Activated naive CD8-positive, alpha-beta T cell treated with anti-CD3 and anti-CD28 coated beads, Interleukin-2, amount 50 U/mL, for 24 hours (primary cell): ENCODE measurements around the gene RCE1.

ENCODE experiments used
- ATAC-seq: fragments of 150-1000 bp; cut with Tn5 transposase; one replicate; pipeline ENCODE4 v1.10.0; 2021
- DNase-seq: peaks from one replicate; pipeline ENCODE4 v3.0.0; 2021
- H3K27ac Mint-ChIP-seq: one replicate; pipeline ENCODE4 v1.8.0; 2021; ENCODE audit warnings: mild to moderate bottlenecking, mixed read lengths
- H3K27me3 Mint-ChIP-seq: one replicate; pipeline ENCODE4 v1.8.0; 2021; ENCODE audit warnings: mixed read lengths
- H3K36me3 Mint-ChIP-seq: one replicate; pipeline ENCODE4 v1.8.0; 2021; ENCODE audit warnings: low read depth, mixed read lengths
- H3K4me1 Mint-ChIP-seq: one replicate; pipeline ENCODE4 v1.8.0; 2021; ENCODE audit warnings: mixed read lengths
- H3K4me3 Mint-ChIP-seq: one replicate; pipeline ENCODE4 v1.8.0; 2021; ENCODE audit warnings: mild to moderate bottlenecking, moderate library complexity, mixed read lengths
- H3K9me3 Mint-ChIP-seq: one replicate; pipeline ENCODE4 v1.8.0; 2021; ENCODE audit warnings: mixed read lengths

RCE1 gene

DNA sequence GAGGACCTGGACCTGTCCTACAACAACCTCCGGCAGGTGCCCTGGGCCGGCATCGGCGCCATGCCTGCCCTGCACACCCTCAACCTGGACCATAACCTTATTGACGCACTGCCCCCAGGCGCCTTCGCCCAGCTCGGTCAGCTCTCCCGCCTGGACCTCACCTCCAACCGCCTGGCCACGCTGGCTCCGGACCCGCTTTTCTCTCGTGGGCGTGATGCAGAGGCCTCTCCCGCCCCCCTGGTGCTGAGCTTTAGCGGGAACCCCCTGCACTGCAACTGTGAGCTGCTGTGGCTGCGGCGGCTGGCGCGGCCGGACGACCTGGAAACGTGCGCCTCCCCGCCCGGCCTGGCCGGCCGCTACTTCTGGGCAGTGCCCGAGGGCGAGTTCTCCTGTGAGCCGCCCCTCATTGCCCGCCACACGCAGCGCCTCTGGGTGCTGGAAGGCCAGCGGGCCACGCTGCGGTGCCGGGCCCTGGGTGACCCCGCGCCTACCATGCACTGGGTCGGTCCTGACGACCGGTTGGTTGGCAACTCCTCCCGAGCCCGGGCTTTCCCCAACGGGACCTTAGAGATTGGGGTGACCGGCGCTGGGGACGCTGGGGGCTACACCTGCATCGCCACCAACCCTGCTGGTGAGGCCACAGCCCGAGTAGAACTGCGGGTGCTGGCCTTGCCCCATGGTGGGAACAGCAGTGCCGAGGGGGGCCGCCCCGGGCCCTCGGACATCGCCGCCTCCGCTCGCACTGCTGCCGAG, 15.1 kb downstream of the RCE1 start:
- H3K4me1 Mint-ChIP-seq, result peaks cover 8% of the 10 kb centered on the region
- no peaks in the 10 kb centered on the region for H3K27me3 Mint-ChIP-seq
- no peak overlapping the region for H3K27ac Mint-ChIP-seq
- no peaks in the 10 kb centered on the region for H3K9me3 Mint-ChIP-seq
- no peak for ATAC-seq
- no peak for DNase-seq
- H3K4me3 Mint-ChIP-seq, result peak overlapping the region; percentile 82
- H3K36me3 Mint-ChIP-seq, result peaks cover 2% of the 10 kb centered on the region

GRCh38 chr11:66858939-66859685, 15.9 kb downstream of the RCE1 start:
- Mint-ChIP-seq H3K27me3 (no peaks in the 10 kb centered on the region), H3K9me3 (no peaks in the 10 kb centered on the region), H3K4me3 (no peak overlapping the region), H3K4me1 (peaks cover 8% of the 10 kb centered on the region), H3K27ac (no peak overlapping the region), H3K36me3 (peaks cover 2% of the 10 kb centered on the region)
- ATAC-seq (no peak), DNase-seq (no peak)

DNA sequence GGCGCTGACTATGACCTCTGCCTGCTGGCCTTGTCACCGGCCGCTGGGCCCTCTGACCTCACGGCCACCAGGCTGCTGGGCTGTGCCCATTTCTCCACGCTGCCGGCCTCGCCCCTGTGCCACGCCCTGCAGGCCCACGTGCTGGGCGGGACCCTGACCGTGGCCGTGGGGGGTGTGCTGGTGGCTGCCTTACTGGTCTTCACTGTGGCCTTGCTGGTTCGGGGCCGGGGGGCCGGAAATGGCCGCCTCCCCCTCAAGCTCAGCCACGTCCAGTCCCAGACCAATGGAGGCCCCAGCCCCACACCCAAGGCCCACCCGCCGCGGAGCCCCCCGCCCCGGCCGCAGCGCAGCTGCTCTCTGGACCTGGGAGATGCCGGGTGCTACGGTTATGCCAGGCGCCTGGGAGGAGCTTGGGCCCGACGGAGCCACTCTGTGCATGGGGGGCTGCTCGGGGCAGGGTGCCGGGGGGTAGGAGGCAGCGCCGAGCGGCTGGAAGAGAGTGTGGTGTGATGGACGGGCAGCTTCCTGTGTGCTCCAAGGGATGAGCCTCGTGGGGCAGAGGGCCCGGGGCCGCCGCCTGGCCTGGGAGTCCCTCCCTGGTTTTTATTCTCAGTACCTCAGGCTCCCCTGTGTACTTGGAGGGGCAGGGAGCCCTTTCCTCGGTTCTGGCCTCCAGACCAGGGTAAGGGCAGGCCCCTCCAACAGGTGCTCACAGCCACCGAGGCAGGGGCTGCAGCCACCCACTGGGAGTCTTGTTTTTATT, 16.6 kb downstream of the RCE1 start:
- H3K4me3 Mint-ChIP-seq, result no peak overlapping the region
- ATAC-seq (no peak), DNase-seq (no peak)
- H3K4me1 Mint-ChIP-seq, result peaks cover 8% of the 10 kb centered on the region
- no peak overlapping the region for H3K27ac Mint-ChIP-seq
- no peaks in the 10 kb centered on the region for H3K27me3 Mint-ChIP-seq
- H3K36me3 Mint-ChIP-seq, result peaks cover 2% of the 10 kb centered on the region
- no peaks in the 10 kb centered on the region for H3K9me3 Mint-ChIP-seq

DNA sequence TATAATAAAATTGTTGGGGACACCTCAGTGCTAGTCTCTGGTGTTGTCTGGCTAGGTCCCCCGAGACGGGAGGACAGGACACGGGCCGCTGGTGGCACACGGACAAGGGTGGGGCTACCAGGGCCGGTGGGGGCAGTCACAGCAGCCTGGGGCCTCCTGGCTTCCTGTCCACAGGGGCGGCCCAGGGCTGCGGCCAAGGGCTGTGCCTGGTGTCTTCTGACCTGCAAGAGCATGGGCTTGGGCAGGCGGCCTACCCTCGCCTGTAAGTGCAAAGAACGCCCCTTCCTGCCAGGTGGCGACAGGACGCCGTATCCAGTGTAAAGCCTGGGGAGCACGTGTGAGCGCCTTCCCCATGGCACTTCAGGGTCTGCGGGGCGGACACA, 17.2 kb downstream of the RCE1 start:
- Mint-ChIP-seq H3K27me3 (no peaks in the 10 kb centered on the region), H3K27ac (no peak overlapping the region), H3K4me1 (peaks cover 4% of the 10 kb centered on the region), H3K36me3 (peaks cover 2% of the 10 kb centered on the region), H3K9me3 (no peaks in the 10 kb centered on the region), H3K4me3 (no peak overlapping the region)
- ATAC-seq, result no peak
- no peak for DNase-seq

DNA sequence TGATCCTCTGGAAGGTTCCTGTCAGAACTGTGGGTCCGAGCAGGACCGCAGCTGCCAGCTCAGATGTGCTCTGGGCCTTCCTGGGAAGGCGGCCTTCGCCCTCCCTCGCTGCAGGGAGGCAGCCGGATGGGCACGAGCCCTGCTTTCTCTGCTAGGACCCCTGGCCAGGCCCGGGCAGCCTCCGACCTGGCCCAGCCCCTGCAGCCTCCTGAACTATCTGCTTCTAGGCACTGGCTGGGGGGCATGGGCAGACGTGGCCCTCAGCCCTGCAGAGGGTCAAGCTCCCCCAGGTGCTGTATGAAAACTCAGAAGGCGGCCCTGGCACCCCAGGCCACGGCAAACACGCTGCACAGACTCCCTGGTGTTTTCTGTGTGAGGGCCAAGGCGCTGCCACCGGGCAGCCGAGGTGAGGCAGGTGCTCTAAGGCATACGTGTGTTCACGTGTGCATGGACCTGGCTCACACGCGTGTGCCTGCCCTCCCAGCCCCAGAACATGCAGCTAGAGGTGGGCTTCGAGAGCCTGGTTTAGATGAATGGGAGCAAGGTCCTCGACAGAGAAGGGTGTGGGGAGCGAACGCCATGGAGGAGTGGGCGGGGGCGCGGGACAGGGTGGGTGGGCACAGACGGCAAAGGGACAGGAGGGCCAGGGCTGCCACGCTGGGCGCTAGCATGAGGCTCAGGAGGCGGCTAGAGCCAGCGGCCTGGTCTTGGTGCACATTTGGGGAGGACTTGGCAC, 18.0 kb downstream of the RCE1 start:
- Mint-ChIP-seq H3K4me1 (no peaks in the 10 kb centered on the region), H3K9me3 (no peaks in the 10 kb centered on the region), H3K27ac (no peak overlapping the region), H3K4me3 (no peak overlapping the region), H3K36me3 (peaks cover 2% of the 10 kb centered on the region), H3K27me3 (no peaks in the 10 kb centered on the region)
- ATAC-seq (no peak), DNase-seq (no peak)

DNA sequence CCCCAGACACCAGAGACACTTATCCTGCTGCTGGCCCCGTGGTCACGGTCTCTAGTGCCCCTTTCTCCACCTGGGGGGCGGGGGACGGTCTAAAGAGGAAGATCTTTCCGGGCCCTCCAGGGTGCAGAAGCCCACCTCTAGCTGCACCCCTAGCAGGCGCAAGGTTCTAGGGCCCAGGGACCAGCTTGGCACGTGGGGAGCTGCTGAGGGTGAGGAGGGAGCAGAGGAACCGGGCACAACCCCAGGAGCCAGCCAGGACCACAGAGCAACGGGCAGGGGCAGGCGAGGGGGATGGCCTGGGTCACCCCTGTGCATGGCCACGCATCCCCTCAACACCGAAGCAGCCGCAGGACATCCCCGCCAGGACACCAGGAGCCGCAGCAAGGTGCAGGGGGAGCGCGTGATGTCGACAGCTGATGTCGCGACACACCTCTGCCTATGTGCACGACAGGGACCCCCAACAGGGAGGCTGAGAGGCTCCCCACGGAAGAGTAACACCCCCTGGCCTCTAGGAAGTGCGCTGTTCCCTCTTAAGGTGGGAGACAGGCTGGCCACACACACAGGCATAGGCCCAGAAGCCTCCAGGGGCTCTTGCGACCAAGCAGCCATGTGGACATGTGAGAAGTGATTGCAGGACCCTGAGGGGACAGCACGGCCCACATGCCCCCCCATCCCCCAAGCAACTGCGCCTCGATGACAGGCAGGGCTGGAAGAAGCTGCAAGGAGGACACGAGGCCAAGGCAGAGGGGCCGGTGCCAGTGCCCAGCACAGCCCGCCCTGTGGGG, 18.7 kb downstream of the RCE1 start:
- DNase-seq (no peak), ATAC-seq (no peak)
- no peak overlapping the region for H3K4me3 Mint-ChIP-seq
- no peaks in the 10 kb centered on the region for H3K9me3 Mint-ChIP-seq
- no peaks in the 10 kb centered on the region for H3K27me3 Mint-ChIP-seq
- H3K27ac Mint-ChIP-seq, result no peak overlapping the region
- peaks cover 2% of the 10 kb centered on the region for H3K36me3 Mint-ChIP-seq
- no peaks in the 10 kb centered on the region for H3K4me1 Mint-ChIP-seq

DNA sequence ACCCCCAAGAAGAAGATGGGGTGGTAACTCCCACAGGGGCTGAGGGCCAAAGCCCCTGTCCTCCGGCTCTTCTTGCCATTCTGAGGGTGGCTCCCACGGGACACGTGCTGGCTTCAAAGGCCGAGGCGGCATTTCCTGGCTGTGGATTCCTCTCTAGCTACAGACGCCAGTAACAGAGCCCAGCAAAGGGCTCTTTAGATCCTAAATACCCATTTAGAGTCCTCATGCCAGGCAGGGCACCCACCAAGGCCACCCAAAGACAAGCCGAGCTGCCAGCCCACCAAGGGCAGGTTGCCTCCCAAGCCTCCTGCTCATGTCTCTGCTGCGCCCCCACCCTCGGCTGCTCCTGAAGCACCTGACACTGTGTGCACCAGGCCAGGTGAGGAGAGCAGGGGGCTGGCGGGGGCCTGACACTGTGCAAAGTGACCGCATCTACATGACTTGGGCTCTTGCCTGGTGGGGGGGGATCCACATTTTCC, 19.4 kb downstream of the RCE1 start:
- Mint-ChIP-seq H3K27me3 (no peaks in the 10 kb centered on the region), H3K9me3 (no peaks in the 10 kb centered on the region), H3K36me3 (peaks cover 2% of the 10 kb centered on the region), H3K27ac (no peak overlapping the region), H3K4me3 (no peak overlapping the region), H3K4me1 (no peaks in the 10 kb centered on the region)
- DNase-seq, result no peak
- no peak for ATAC-seq

DNA sequence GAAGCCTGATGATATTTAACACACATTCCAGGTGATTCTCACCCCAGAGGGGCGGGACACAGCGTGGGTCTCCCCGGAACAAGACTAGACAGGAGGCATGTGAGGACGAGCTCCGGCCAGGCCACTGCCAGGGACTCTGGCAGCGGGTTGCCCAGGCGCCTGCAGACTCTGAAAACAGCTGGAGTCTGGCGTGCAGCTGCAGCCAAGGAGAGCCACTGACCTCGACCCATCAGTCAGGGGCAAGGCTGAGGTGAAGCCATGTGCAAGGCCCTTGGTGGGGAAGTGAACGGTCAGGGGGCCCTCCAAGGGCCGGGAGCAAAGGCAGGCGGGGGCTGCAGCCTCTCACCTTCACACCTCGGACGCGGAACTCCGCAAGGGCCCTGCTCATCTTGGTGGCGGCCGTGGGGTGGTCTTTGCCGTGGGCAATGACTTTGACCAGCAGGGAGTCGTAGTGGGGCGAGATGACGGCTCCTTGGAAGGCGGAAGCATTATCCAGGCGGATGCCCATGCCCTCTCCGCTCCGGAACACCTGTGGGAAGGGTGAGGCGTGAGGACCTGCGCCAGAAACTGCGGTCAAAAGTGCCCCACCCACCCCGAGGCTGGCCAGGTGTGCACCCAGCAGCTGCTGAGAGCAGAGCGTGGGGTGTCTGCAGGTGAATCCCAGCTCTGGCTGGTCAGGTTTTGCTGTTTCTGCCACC, 20.3 kb downstream of the RCE1 start:
- Mint-ChIP-seq H3K36me3 (no peaks in the 10 kb centered on the region), H3K27ac (no peak overlapping the region), H3K27me3 (no peaks in the 10 kb centered on the region)

DNA sequence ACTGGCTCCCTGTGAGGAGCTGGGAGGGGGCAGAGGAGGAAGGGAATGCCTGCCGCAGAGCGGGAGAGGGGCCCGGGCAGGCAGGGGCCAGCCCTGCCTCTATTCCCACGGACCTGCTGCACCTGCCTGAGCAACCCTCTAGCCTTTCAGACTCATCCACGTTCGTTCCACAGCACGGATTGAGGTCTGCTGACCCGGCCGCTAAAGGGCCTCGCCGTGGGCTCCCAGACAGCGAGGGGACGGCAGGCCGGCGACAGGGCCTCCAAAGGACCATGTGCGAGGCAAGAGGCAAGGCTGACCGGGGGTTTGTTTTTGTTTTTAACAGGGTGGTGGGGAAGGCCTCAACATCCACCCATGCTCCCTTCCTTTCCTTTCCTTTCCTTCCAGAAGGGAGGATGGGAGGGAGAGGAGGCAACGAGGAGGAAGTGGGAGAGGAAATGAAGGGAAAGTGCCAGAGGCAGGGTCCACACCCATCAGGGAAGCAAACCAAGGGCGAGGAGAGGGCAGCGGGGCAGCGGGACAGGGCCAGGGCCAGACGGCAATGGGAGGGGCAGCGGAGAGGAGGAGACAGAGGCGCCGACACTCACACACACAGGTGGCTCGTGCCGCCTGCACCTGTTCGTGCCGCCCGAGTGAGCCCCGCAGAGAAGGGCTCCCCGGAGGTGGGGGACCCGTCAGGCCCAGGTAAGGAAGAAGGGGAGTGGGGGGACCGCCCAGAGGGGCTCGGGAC, 21.1 kb downstream of the RCE1 start:
- no peak overlapping the region for H3K27ac Mint-ChIP-seq
- H3K36me3 Mint-ChIP-seq, result no peaks in the 10 kb centered on the region
- ATAC-seq (no peak), DNase-seq (no peak)
- H3K4me1 Mint-ChIP-seq, result peaks cover 4% of the 10 kb centered on the region
- no peak overlapping the region for H3K4me3 Mint-ChIP-seq
- H3K9me3 Mint-ChIP-seq, result no peaks in the 10 kb centered on the region
- H3K27me3 Mint-ChIP-seq, result no peaks in the 10 kb centered on the region

More for the DNA sequence above, 20.3 kb downstream of the RCE1 start:
- no peaks in the 10 kb centered on the region for H3K9me3 Mint-ChIP-seq
- no peak for ATAC-seq
- DNase-seq, result no peak
- no peak overlapping the region for H3K4me3 Mint-ChIP-seq
- no peaks in the 10 kb centered on the region for H3K4me1 Mint-ChIP-seq

DNA sequence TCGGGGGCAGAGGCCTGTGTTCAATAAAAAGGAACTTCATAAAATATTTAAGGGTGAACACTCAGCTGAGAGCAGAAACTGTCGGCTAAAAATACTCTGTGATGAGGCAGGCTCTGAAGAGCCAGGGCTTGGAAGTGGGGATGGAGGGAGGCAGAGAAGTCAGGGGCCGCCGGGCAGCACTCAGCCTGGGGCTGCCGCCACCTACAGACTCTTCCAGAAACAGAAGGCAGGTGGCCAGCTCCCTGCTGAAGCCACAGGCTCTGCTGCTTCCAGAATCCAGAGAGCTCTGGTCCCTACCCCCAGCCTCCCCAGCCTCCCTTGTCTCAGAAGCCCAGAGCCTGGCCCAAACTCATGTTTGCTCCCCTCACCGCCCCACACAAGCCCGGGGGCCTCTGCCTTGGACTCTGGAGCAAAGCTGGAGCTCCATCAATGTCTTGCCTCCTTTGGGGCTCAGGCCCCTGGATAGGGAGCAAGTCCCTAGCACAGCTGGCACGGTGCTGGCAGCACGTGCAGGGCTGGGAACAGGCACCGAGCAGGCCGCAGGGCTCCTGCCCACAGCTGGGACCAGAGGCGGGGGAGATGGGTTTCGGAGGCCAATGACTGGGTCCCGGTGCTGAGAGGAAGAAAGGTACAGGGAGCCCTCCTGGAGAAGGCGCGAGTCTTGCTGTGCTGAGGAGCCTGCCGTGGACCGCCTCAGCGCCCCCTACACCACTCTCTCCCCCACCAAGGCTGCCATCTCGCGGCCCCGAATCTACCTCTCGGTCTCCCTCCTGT, 21.9 kb downstream of the RCE1 start:
- Mint-ChIP-seq H3K27me3 (no peaks in the 10 kb centered on the region), H3K27ac (no peak overlapping the region), H3K36me3 (no peaks in the 10 kb centered on the region), H3K4me3 (no peak overlapping the region), H3K4me1 (peaks cover 6% of the 10 kb centered on the region), H3K9me3 (no peaks in the 10 kb centered on the region)
- no peak for ATAC-seq
- DNase-seq, result no peak

DNA sequence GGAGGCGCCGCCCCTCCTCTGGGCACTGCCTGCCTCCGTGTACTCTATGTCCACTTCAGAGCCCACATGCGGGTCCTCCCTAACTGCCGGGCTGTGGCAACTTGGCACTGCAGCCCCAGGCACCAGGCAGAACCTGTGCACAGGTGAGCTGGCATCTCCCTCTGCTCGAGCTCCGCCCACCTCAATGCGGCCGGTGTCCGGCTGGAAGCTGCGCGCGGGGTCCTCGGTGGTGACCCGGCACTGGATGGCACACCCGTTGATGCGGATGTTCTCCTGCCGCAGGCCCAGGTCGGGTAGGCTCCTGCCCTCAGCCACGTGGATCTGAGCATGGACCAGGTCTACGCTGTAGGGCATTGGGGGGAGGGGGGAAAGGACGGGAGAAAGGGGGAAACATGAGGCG, 22.8 kb downstream of the RCE1 start:
- Mint-ChIP-seq H3K9me3 (no peaks in the 10 kb centered on the region), H3K27me3 (no peaks in the 10 kb centered on the region), H3K4me3 (no peak overlapping the region), H3K4me1 (peaks cover 6% of the 10 kb centered on the region), H3K27ac (no peak overlapping the region), H3K36me3 (no peaks in the 10 kb centered on the region)
- DNase-seq, result no peak
- no peak for ATAC-seq

GRCh38 chr11:66866511-66866986, 23.3 kb downstream of the RCE1 start:
- no peak for ATAC-seq
- no peaks in the 10 kb centered on the region for H3K27me3 Mint-ChIP-seq

More at GRCh38 chr11:66866511-66866986, 23.3 kb downstream of the RCE1 start:
- Mint-ChIP-seq H3K36me3 (no peaks in the 10 kb centered on the region), H3K9me3 (no peaks in the 10 kb centered on the region), H3K4me3 (no peak overlapping the region), H3K4me1 (peaks cover 6% of the 10 kb centered on the region), H3K27ac (no peak overlapping the region)
- no peak for DNase-seq
